ENCODE measurements around the gene PROX2. TPM values are rescaled to one million over a fixed set of nuclear protein-coding genes. Genes with fewer than 3 reads are reported as not detected.

The PROX2 gene
- polyA plus RNA-seq, 6 donors from 2014 or later: 0.22 TPM; not detected in 5

GRCh38 chr14:74860899-74861733 lies 14.8 kb downstream of the PROX2 start:
- Mint-ChIP-seq H3K27ac (no peak overlapping the region), H3K9me3 (no peaks in the 10 kb centered on the region), H3K27me3 (no peaks in the 10 kb centered on the region), H3K4me1 (peaks cover 0 to 8% (median 5%) of the 10 kb centered on the region in 3 donors), H3K36me3 (peaks cover 0 to under 1% of the 10 kb centered on the region in 2 donors), H3K4me3 (no peak overlapping the region)
- DNase-seq (peak; percentile 79), ATAC-seq (ENCODE audit: low read depth in 2 of 2) (peak; percentile 73 to 84)

- no peak for DNase-seq
- Mint-ChIP-seq H3K27ac (no peak overlapping the region), H3K36me3 (peaks cover 0 to 6% of the 10 kb centered on the region in 2 donors), H3K27me3 (no peaks in the 10 kb centered on the region), H3K9me3 (no peaks in the 10 kb centered on the region), H3K4me1 (peaks cover 0 to 8% (median 5%) of the 10 kb centered on the region in 3 donors), H3K4me3 (no peak overlapping the region)
- ATAC-seq (ENCODE audit: low read depth in 2 of 2): no peak
These were observed 16.0 kb downstream of the PROX2 start for GRCh38 chr14:74859757-74860552.

GRCh38 chr14:74858022-74858421 lies 17.9 kb downstream of the PROX2 start:
- Mint-ChIP-seq H3K27me3 (no peaks in the 10 kb centered on the region), H3K36me3 (peaks cover 0 to 6% of the 10 kb centered on the region in 2 donors), H3K4me3 (no peak overlapping the region), H3K4me1 (peaks cover 4 to 10% (median 4%) of the 10 kb centered on the region in 3 donors), H3K9me3 (no peaks in the 10 kb centered on the region), H3K27ac (no peak overlapping the region)
- no peak for ATAC-seq (ENCODE audit: low read depth in 2 of 2)
- no peak for DNase-seq

- no peak for DNase-seq
- ATAC-seq (ENCODE audit: low read depth in 2 of 2): no peak
- Mint-ChIP-seq H3K27me3 (no peaks in the 10 kb centered on the region), H3K36me3 (peaks cover 0 to 6% of the 10 kb centered on the region in 2 donors), H3K4me1 (peaks cover 6 to 13% (median 8%) of the 10 kb centered on the region in 3 donors), H3K4me3 (no peak overlapping the region), H3K9me3 (no peaks in the 10 kb centered on the region), H3K27ac (peak overlapping the region in 1 of 6 donors; percentile 5)
These were observed 19.6 kb downstream of the PROX2 start for GRCh38 chr14:74856366-74856765.

GRCh38 chr14:74855945-74856344 lies 20.0 kb downstream of the PROX2 start:
- H3K4me3 Mint-ChIP-seq: no peak overlapping the region
- H3K4me1 Mint-ChIP-seq: peaks cover 6 to 11% (median 8%) of the 10 kb centered on the region in 3 donors
- ATAC-seq (ENCODE audit: low read depth in 2 of 2) (peak; percentile 48 to 75), DNase-seq (no peak)
- H3K27me3 Mint-ChIP-seq: no peaks in the 10 kb centered on the region
- peaks cover 0 to 6% of the 10 kb centered on the region in 2 donors for H3K36me3 Mint-ChIP-seq
- H3K9me3 Mint-ChIP-seq: no peaks in the 10 kb centered on the region
- H3K27ac Mint-ChIP-seq: peak overlapping the region in 2 of 6 donors; percentile 76 to 80

- H3K9me3 Mint-ChIP-seq: no peaks in the 10 kb centered on the region
- H3K27me3 Mint-ChIP-seq: no peaks in the 10 kb centered on the region
- H3K4me1 Mint-ChIP-seq: peaks cover 6 to 10% (median 8%) of the 10 kb centered on the region in 3 donors
- H3K36me3 Mint-ChIP-seq: peaks cover 0 to 6% of the 10 kb centered on the region in 2 donors
- DNase-seq (no peak), ATAC-seq (ENCODE audit: low read depth in 2 of 2) (no peak)
- H3K4me3 Mint-ChIP-seq: no peak overlapping the region
- no peak overlapping the region for H3K27ac Mint-ChIP-seq
These were observed 20.9 kb downstream of the PROX2 start for GRCh38 chr14:74855021-74855420.

- DNase-seq: no peak
- Mint-ChIP-seq H3K9me3 (no peaks in the 10 kb centered on the region), H3K27me3 (no peaks in the 10 kb centered on the region), H3K36me3 (peaks cover 0 to 6% of the 10 kb centered on the region in 2 donors), H3K4me3 (no peak overlapping the region), H3K4me1 (peaks cover 6 to 10% (median 8%) of the 10 kb centered on the region in 3 donors), H3K27ac (no peak overlapping the region)
- ATAC-seq (ENCODE audit: low read depth in 2 of 2): no peak
These were observed 22.4 kb downstream of the PROX2 start for GRCh38 chr14:74853581-74853980.

- H3K9me3 Mint-ChIP-seq: no peaks in the 10 kb centered on the region
- no peak for DNase-seq
- no peak overlapping the region for H3K4me3 Mint-ChIP-seq
- no peak overlapping the region for H3K27ac Mint-ChIP-seq
- H3K4me1 Mint-ChIP-seq: peaks cover 6 to 10% (median 8%) of the 10 kb centered on the region in 3 donors
- H3K27me3 Mint-ChIP-seq: no peaks in the 10 kb centered on the region
- no peak for ATAC-seq (ENCODE audit: low read depth in 2 of 2)
- H3K36me3 Mint-ChIP-seq: peaks cover 0 to 6% of the 10 kb centered on the region in 2 donors
These were observed 22.9 kb downstream of the PROX2 start for GRCh38 chr14:74852922-74853530.

GRCh38 chr14:74848768-74849167 lies 27.2 kb downstream of the PROX2 start:
- no peak for ATAC-seq (ENCODE audit: low read depth in 2 of 2)
- no peak overlapping the region for H3K27ac Mint-ChIP-seq
- no peak for DNase-seq
- H3K4me3 Mint-ChIP-seq: no peak overlapping the region
- H3K4me1 Mint-ChIP-seq: peaks cover 6 to 10% (median 8%) of the 10 kb centered on the region in 3 donors
- H3K36me3 Mint-ChIP-seq: no peaks in the 10 kb centered on the region
- H3K9me3 Mint-ChIP-seq: no peaks in the 10 kb centered on the region
- H3K27me3 Mint-ChIP-seq: no peaks in the 10 kb centered on the region

GRCh38 chr14:74846968-74847665 lies 28.8 kb downstream of the PROX2 start:
- ATAC-seq (ENCODE audit: low read depth in 2 of 2) (no peak), DNase-seq (no peak)
- H3K4me3 Mint-ChIP-seq: no peak overlapping the region
- no peaks in the 10 kb centered on the region for H3K36me3 Mint-ChIP-seq
- no peaks in the 10 kb centered on the region for H3K9me3 Mint-ChIP-seq
- H3K4me1 Mint-ChIP-seq: peaks cover 0 to 4% (median 3%) of the 10 kb centered on the region in 3 donors
- H3K27me3 Mint-ChIP-seq: no peaks in the 10 kb centered on the region
- no peak overlapping the region for H3K27ac Mint-ChIP-seq

GRCh38 chr14:74846168-74846567 lies 29.8 kb downstream of the PROX2 start:
- no peaks in the 10 kb centered on the region for H3K9me3 Mint-ChIP-seq
- H3K27ac Mint-ChIP-seq: no peak overlapping the region
- H3K36me3 Mint-ChIP-seq: no peaks in the 10 kb centered on the region
- H3K27me3 Mint-ChIP-seq: no peaks in the 10 kb centered on the region
- H3K4me3 Mint-ChIP-seq: no peak overlapping the region
- ATAC-seq (ENCODE audit: low read depth in 2 of 2): no peak
- no peak for DNase-seq
- peaks cover 9 to 13% (median 12%) of the 10 kb centered on the region in 3 donors for H3K4me1 Mint-ChIP-seq

GRCh38 chr14:74843653-74844052 lies 32.3 kb downstream of the PROX2 start:
- H3K4me3 Mint-ChIP-seq: no peak overlapping the region
- no peaks in the 10 kb centered on the region for H3K9me3 Mint-ChIP-seq
- DNase-seq (no peak), ATAC-seq (ENCODE audit: low read depth in 2 of 2) (no peak)
- H3K36me3 Mint-ChIP-seq: no peaks in the 10 kb centered on the region
- H3K27ac Mint-ChIP-seq: peak overlapping the region in 2 of 6 donors; percentile 65 to 70
- peaks cover 19 to 32% (median 24%) of the 10 kb centered on the region in 3 donors for H3K4me1 Mint-ChIP-seq
- H3K27me3 Mint-ChIP-seq: no peaks in the 10 kb centered on the region
